Measurements from ENCODE around the gene SBK2. TPM values are rescaled to one million over a fixed set of nuclear protein-coding genes. Genes with fewer than 3 reads are reported as not detected.
"Not testable (repeated sequence)": the region's sequence is repeated elsewhere in the genome, so short reads cannot be mapped to it uniquely, and the experiment has no call there.

The SBK2 gene
- total and polyA plus RNA-seq, 8 donors: 0.20 TPM; not detected in 7

DNA sequence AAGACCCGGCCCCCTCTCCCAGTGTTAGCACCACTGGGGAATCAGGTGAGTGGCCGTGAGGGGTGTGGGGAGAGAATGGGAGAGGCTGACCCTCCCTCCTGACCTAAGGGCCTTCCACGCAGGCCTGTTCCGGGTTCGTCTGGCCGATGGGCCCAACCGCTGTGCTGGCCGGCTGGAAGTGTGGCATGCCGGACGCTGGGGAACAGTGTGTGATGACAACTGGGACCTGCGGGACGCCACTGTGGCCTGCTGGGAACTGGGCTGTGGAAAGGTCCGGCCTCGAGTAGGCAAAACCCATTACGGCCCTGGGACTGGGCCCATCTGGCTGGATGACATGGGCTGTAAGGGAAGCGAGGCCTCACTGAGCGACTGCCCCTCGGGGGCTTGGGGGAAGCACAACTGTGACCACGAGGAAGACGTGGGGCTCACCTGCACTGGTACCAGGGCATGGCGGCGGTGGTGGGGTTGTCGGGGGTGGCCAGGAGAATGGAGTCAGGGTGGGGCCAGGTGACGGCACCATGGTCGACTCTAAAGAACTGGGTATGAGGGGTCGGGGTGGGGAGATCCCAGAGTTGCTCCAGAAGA is 36.5 kb downstream of the SBK2 start:
- peaks cover 4 to 12% of the 10 kb centered on the region in 2 donors for H3K4me1 ChIP-seq
- ATAC-seq: no peak
- TF ChIP-seq, protein P1, sequence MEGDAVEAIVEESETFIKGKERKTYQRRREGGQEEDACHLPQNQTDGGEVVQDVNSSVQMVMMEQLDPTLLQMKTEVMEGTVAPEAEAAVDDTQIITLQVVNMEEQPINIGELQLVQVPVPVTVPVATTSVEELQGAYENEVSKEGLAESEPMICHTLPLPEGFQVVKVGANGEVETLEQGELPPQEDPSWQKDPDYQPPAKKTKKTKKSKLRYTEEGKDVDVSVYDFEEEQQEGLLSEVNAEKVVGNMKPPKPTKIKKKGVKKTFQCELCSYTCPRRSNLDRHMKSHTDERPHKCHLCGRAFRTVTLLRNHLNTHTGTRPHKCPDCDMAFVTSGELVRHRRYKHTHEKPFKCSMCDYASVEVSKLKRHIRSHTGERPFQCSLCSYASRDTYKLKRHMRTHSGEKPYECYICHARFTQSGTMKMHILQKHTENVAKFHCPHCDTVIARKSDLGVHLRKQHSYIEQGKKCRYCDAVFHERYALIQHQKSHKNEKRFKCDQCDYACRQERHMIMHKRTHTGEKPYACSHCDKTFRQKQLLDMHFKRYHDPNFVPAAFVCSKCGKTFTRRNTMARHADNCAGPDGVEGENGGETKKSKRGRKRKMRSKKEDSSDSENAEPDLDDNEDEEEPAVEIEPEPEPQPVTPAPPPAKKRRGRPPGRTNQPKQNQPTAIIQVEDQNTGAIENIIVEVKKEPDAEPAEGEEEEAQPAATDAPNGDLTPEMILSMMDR (IDR thresholded peaks at IDR 0.05): no peak
- no peaks in the 10 kb centered on the region for H3K27me3 ChIP-seq
- intact Hi-C loops (cut with DNase I): no loop called here
- H3K9me3 ChIP-seq: no peaks in the 10 kb centered on the region
- peak in 1 of 4 donors; percentile 51 for DNase-seq
- H3K27ac ChIP-seq: no peak overlapping the region
- H3K36me3 ChIP-seq: no peaks in the 10 kb centered on the region
- no peak overlapping the region for H3K4me3 ChIP-seq

DNA sequence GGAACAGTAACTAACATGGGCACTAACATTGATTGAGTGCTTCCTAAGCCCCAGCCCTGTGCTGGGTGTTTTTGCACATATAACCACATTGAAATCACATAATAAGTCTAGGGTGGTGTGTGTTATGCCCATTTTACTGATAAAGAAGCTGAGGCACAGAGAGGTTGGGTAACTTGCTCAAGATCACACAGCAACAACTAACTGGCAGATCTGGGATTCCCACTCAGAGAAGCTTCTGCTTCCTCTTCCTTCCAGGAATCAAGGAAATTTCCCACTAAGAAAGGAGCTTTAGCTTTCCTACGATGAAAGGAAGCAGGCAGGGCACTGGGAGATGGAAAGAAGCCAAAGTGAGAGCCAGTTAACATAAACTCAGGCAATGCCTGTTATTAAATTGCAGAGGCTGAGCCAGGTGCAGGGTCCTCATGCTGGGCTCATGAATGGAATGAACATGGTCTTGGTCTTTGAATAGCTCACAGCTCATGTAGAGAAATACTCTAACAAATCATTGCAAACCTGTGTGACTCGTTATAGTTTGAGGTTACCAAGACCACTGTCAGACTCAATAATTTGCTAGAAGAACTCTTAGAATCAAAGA is 38.6 kb downstream of the SBK2 start:
- H3K36me3 ChIP-seq: no peaks in the 10 kb centered on the region
- TF ChIP-seq, protein P1 (IDR thresholded peaks at IDR 0.05): no peak
- H3K4me1 ChIP-seq: peaks cover 0 to 3% of the 10 kb centered on the region in 2 donors
- DNase-seq: no peak
- no peaks in the 10 kb centered on the region for H3K9me3 ChIP-seq
- intact Hi-C loops (cut with DNase I): no loop called here
- no peak overlapping the region for H3K27ac ChIP-seq
- peaks cover 0 to 16% of the 10 kb centered on the region in 2 donors for H3K27me3 ChIP-seq
- H3K4me3 ChIP-seq: no peak overlapping the region
- ATAC-seq: no peak

DNA sequence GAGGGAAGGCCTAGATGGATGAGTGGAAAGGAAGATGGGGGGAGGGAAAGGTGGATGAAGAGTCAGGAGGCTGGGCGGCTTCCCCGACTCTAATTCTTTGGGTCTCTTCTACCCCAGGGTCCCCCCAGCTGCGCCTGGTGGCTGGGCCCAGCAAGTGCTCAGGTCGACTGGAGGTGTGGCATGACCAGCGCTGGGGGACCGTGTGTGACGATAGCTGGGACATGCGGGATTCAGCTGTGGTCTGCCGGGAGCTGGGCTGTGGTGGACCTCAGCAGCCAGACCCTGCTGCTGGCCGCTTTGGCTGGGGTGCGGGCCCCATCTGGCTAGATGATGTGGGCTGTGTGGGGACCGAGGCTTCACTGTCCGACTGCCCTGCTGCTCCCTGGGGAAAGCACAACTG is 39.2 kb downstream of the SBK2 start:
- Histone ChIP-seq H3K27ac (no peak overlapping the region), H3K4me1 (no peaks in the 10 kb centered on the region), H3K36me3 (no peaks in the 10 kb centered on the region), H3K9me3 (no peaks in the 10 kb centered on the region), H3K4me3 (no peak overlapping the region), H3K27me3 (peaks cover 0 to 22% of the 10 kb centered on the region in 2 donors)
- TF ChIP-seq, protein P1 (IDR thresholded peaks at IDR 0.05): no peak
- ATAC-seq (no peak), DNase-seq (peak in 1 of 4 donors; percentile 59)
- intact Hi-C loops (cut with DNase I): no loop called here

DNA sequence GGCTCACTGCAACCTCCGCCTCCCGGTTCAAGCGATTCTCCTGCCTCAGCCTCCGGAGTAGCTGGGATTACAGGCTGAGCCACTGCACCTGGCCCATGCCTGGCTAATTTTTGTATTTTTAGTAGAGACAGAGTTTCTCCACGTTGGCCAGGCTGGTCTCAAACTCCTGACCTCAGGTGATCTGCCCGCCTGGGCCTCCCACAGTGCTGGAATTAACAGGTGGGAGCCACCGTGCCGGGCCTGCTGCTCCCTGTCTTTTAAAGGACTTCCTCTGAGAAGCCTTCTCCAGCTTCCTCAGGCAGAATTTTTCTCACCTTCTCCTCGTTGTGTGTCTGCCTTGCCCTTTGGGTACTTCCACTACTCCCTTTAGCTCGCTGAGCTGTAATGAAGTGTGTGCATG is 40.1 kb downstream of the SBK2 start:
- intact Hi-C loops (cut with DNase I); H3K4me3 ChIP-seq; H3K4me1 ChIP-seq; H3K27ac ChIP-seq; H3K9me3 ChIP-seq; H3K36me3 ChIP-seq; ATAC-seq: not testable (repeated sequence)
- peaks cover 0 to 31% of the 10 kb centered on the region in 2 donors for H3K27me3 ChIP-seq
- DNase-seq: peak in 1 of 4 donors; percentile 64

DNA sequence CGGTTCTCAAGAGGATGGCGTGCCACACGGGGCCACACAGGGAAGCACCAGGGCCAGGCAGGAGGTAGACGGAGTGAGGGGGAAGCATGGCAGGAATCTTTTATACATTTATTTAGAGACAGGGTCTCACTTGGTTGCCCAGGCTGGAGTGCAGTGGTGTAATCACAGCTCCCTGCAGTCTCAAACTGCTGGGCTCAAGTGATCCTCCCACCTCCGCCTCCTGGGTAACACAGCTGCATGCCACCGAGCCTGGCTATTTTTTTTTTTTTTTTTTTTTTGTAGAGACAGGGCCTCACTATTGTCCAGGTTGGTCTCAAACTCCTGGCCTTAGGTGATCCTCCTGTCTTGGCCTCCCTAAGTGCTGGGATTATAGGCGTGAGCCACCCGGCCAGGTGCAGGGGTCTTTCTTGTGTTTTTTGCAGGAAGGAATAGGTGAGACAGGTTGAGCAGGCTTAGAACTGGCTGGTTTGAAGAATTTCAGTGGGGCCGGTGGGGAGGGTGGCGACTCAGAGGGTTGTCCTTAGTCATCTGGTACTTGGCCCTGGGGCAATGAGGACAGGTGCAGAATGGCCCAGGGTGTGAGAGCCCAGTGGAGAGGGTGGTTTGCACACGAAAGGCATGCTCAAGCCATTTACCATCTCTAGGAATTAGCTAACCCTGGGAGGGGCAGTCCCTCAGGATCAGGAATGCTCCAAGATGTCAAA is 41.1 kb downstream of the SBK2 start:
- intact Hi-C loops (cut with DNase I): no loop called here
- no peak overlapping the region for H3K27ac ChIP-seq

More for the DNA sequence above, 41.1 kb downstream of the SBK2 start:
- H3K4me3 ChIP-seq: no peak overlapping the region
- H3K27me3 ChIP-seq: peaks cover 0 to 41% of the 10 kb centered on the region in 2 donors
- no peaks in the 10 kb centered on the region for H3K9me3 ChIP-seq
- TF ChIP-seq, protein P1 (IDR thresholded peaks at IDR 0.05): no peak
- no peaks in the 10 kb centered on the region for H3K4me1 ChIP-seq
- ATAC-seq: no peak
- DNase-seq: no peak
- no peaks in the 10 kb centered on the region for H3K36me3 ChIP-seq
